Large intestine (tissue), 3 donors: ENCODE measurements around the gene DCUN1D5. TPM values are rescaled to one million over a fixed set of nuclear protein-coding genes. Genes with fewer than 3 reads are reported as not detected.
"Not testable (repeated sequence)": the region's sequence is repeated elsewhere in the genome, so short reads cannot be mapped to it uniquely, and the experiment has no call there.

Experiments used
- DNase-seq, 2 donors: peaks; one replicate each; pipeline versions ENCODE4 v3.0.0 to v3.0.0-alpha.2; 2013
- H3K27ac ChIP-seq: one replicate; pipeline ENCODE4 v1.5.1; 2013; ENCODE audit warnings: low read length
- H3K27me3 ChIP-seq: 2 replicates; pipeline ENCODE4 v1.6.1; 2013; ENCODE audit warnings: low read length; ENCODE audit not compliant: control insufficient read depth, insufficient read depth
- H3K36me3 ChIP-seq: 2 replicates; pipeline ENCODE4 v1.6.1; 2013; ENCODE audit warnings: low read length; ENCODE audit not compliant: control insufficient read depth, insufficient read depth
- H3K4me1 ChIP-seq: one replicate; pipeline ENCODE4 v1.6.1; 2013; ENCODE audit warnings: low read length; ENCODE audit not compliant: control insufficient read depth, insufficient read depth
- H3K4me3 ChIP-seq: one replicate; pipeline ENCODE4 v1.5.1; 2013; ENCODE audit warnings: low read length
- H3K9me3 ChIP-seq: one replicate; pipeline ENCODE4 v1.6.1; 2013; ENCODE audit warnings: mild to moderate bottlenecking, low read depth, low read length, moderate library complexity; ENCODE audit not compliant: control insufficient read depth
- WGBS: methylation state at CpG from one replicate; pipeline ENCODE4 v1.1.5; 2013; ENCODE audit warnings: low lambda C conversion rate; ENCODE audit not compliant: insufficient coverage; 5-methylcytosine and 5-hydroxymethylcytosine counted together
- polyA plus RNA-seq: library from polyadenylated mRNA; unstranded; fragments of 120-200 nt; gene quantifications from one replicate; pipeline ENCODE4 v1.2.1, GENCODE V29; 2013

Gene DCUN1D5
- polyA plus RNA-seq, 1 donor: 27.3 TPM

GRCh38 chr11:103035216-103035615, 56.7 kb downstream of the DCUN1D5 start:
- Histone ChIP-seq H3K4me3 (no peak overlapping the region), H3K27ac (no peak overlapping the region), H3K27me3 (no peaks in the 10 kb centered on the region), H3K36me3 (no peaks in the 10 kb centered on the region), H3K9me3 (peaks cover 4% of the 10 kb centered on the region), H3K4me1 (no peaks in the 10 kb centered on the region)
- no peak for DNase-seq

- 83% methylated on average over 1 of the region's 2 CpGs for WGBS
Observed at GRCh38 chr11:103031834-103032233, 60.1 kb downstream of the DCUN1D5 start.

GRCh38 chr11:103029401-103029800, 62.6 kb downstream of the DCUN1D5 start:
- Histone ChIP-seq H3K36me3 (no peaks in the 10 kb centered on the region), H3K27ac (no peak overlapping the region), H3K9me3 (peaks cover 4% of the 10 kb centered on the region), H3K4me3 (no peak overlapping the region), H3K27me3 (no peaks in the 10 kb centered on the region), H3K4me1 (no peaks in the 10 kb centered on the region)
- no peak for DNase-seq
- 38% methylated on average over 2 of the region's 2 CpGs for WGBS

More at GRCh38 chr11:103031834-103032233, 60.1 kb downstream of the DCUN1D5 start:
- no peaks in the 10 kb centered on the region for H3K27me3 ChIP-seq
- no peaks in the 10 kb centered on the region for H3K4me1 ChIP-seq
- no peak overlapping the region for H3K4me3 ChIP-seq
- no peak for DNase-seq
- H3K27ac ChIP-seq: no peak overlapping the region
- peaks cover 4% of the 10 kb centered on the region for H3K9me3 ChIP-seq
- H3K36me3 ChIP-seq: no peaks in the 10 kb centered on the region

- not testable (repeated sequence) for H3K27me3 ChIP-seq, H3K4me3 ChIP-seq, H3K36me3 ChIP-seq, H3K9me3 ChIP-seq, DNase-seq, H3K27ac ChIP-seq, H3K4me1 ChIP-seq
- WGBS: 75% methylated on average over 1 of the region's 7 CpGs
Observed at GRCh38 chr11:103028304-103029020, 63.5 kb downstream of the DCUN1D5 start.

GRCh38 chr11:103024086-103024485, 67.9 kb downstream of the DCUN1D5 start:
- Histone ChIP-seq H3K4me3 (no peak overlapping the region), H3K4me1 (no peaks in the 10 kb centered on the region), H3K27me3 (no peaks in the 10 kb centered on the region), H3K9me3 (no peaks in the 10 kb centered on the region), H3K27ac (no peak overlapping the region), H3K36me3 (no peaks in the 10 kb centered on the region)
- DNase-seq: no peak
- no CpG with 5 or more reads among the region's 3 CpGs for WGBS

GRCh38 chr11:103016031-103016430, 75.9 kb downstream of the DCUN1D5 start:
- H3K27ac ChIP-seq: no peak overlapping the region
- H3K4me3 ChIP-seq: no peak overlapping the region
- no peaks in the 10 kb centered on the region for H3K9me3 ChIP-seq
- WGBS: 100% methylated on average over 1 of the region's 1 CpG
- H3K36me3 ChIP-seq: no peaks in the 10 kb centered on the region
- H3K4me1 ChIP-seq: no peaks in the 10 kb centered on the region
- no peaks in the 10 kb centered on the region for H3K27me3 ChIP-seq
- DNase-seq: no peak

GRCh38 chr11:103013421-103013820, 78.5 kb downstream of the DCUN1D5 start:
- no peak for DNase-seq
- Histone ChIP-seq H3K36me3 (no peaks in the 10 kb centered on the region), H3K4me1 (no peaks in the 10 kb centered on the region), H3K4me3 (no peak overlapping the region), H3K9me3 (no peaks in the 10 kb centered on the region), H3K27ac (no peak overlapping the region), H3K27me3 (no peaks in the 10 kb centered on the region)
- no CpG with 5 or more reads among the region's 1 CpG for WGBS

Other genes with a start within 250 kb of the DCUN1D5 start
- gene MMP3, start 248.6 kb downstream of the DCUN1D5 start, polyA plus RNA-seq: 0.19 TPM
- gene MMP12, start 217.2 kb downstream of the DCUN1D5 start, polyA plus RNA-seq: 0.66 TPM
- gene MMP13, start 136.4 kb downstream of the DCUN1D5 start, polyA plus RNA-seq: 0.07 TPM
- gene DYNC2H1, start 17.3 kb upstream of the DCUN1D5 start, polyA plus RNA-seq: 10.2 TPM